DMS53 treated with DMSO at 0.1 percent for 48 hours (cell line): Measurements from ENCODE around the gene RAN.
A peak's percentile ranks its signal among the peaks of the same experiment; 100 is the strongest.
"Not testable (repeated sequence)": the region's sequence is repeated elsewhere in the genome, so short reads cannot be mapped to it uniquely, and the experiment has no call there.

Experiments
- DNase-seq: peaks from one replicate; lab custom pipeline; 2025; ENCODE audit not compliant: unreplicated experiment; lab: John Stamatoyannopoulos, UW

The RAN gene

GRCh38 chr12:130871286-130872178, at the start of gene RAN:
Gene RAN, plus strand, starts transcription at chr12:130872066. Its CDS starts 528 bp downstream, at chr12:130872594.
- DNase-seq: peak; percentile 82

DNA sequence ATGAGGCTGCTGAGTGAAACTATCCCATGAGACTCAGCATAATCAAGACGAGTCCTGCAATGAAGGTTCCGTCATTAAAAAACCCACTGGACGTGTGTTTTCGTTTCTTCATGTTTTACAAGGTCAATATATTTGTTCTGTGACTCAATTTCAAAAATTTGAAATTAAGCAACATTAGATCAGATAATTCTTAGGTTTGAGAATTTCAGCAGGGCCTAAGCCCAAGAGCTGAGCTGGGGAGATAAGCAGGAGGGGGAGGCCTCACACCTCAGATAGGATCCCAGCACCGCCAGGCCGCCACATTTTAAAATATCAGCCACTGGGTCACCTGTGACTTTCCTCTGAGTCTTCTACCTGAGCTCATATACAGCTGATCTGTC, 46.1 kb upstream of the RAN start:
- no peak for DNase-seq

- DNase-seq: no peak
Measured at GRCh38 chr12:130826151-130826801, 45.6 kb upstream of the RAN start.

DNA sequence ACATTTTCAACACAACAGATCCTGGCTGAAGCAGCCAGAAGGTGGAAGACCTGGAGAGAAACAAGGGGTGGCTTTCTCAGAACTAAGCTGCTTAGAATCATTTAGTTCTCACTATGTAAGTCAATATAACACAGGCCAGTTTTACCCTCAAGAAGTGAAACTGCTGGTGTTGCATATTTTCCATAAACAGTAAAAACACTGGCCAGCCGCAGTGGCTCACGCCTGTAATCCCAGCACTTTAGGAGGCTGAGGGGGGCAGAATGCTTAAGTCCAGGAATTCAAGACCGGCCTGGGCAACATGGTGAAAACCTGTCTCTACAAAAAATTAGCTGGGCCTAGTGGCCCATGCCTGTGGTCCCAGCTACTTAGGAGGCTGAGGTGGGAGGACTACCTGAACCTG, 44.4 kb upstream of the RAN start:
- DNase-seq: no peak

- no peak for DNase-seq
Measured at GRCh38 chr12:130828895-130829294, 43.0 kb upstream of the RAN start.

DNA sequence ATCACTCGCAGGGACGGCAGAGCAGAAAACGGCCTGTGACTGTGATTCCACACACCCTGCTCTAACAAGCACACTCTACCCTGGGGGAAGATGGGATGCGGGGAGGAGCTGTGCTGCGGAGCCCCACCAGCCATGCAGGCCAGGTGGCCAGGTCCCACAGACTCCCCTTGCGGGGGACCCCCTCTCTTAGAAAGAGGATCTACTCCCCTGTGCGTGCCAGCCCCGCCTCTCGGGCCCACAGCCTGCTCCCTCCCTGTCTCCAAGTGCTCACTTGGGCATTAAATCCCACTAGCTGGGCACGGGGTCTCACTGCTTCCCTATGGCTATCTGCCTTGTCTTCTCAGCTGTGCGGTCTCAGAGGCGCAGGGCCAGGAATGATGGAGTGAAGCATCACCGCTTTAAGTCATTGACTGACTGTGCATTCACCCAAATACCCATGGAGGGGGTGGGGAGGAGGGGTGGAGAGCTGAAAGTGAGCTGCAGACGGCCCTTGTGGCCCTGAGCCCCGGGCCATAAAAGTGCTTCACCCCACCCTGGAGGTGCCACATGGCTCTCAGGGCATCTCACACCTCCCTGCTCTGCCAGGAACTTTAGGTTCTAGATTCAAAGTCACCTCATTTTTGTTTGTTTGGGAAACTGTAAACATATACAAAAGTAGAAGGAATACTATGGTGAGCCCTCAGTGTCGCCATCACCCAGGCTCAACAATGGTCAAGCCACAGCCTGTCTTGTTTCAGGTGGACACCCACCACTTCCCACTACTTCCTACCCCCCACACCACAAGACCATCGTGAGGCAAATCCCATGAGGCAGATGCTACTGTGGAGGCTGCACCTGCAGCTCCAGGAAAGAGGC, 42.2 kb upstream of the RAN start:
- no peak for DNase-seq

DNA sequence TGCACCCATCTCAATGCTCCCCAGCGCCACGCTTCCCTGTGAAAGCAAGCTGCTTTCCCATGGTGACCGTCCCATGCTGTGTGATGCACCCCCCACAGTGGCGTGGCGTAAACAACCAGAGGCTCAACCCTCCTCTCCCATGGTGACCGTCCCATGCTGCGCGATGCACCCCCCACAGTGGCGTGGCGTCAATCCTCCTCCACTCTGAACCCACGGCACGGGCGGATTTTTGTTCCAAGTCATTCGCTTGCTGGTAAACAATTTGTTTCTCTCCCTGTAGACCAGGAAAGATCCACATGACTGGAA, 41.7 kb upstream of the RAN start:
- DNase-seq: no peak

GRCh38 chr12:130831246-130831645, 40.6 kb upstream of the RAN start:
- no peak for DNase-seq

DNA sequence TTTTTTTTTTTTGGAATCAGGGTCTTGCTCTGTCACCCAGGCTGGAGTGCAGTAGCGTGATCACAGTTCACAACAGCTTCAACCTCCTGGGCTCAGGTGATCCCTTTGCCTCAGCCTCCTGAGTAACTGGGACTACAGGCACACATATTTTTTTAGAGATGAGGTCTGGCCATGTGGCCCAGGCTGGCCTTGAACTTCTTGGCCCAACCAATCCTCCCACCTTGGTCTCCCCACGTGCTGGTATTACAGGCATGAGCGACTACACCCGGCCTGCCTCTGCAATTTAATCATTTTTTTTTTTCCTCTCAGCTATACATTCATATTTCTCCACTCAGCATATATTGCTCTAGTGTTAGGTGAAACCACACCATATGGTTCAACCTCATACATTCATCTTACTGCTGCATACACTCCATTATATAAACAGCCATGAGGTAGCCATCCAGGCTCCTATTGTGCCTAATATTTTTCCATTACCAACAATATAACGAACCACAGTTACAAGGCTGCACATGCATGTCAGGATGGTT, 39.9 kb upstream of the RAN start:
- DNase-seq: no peak

GRCh38 chr12:130832561-130833209, 39.2 kb upstream of the RAN start:
- DNase-seq: no peak

- no peak for DNase-seq
Measured at GRCh38 chr12:130835011-130835410, 36.9 kb upstream of the RAN start.

DNA sequence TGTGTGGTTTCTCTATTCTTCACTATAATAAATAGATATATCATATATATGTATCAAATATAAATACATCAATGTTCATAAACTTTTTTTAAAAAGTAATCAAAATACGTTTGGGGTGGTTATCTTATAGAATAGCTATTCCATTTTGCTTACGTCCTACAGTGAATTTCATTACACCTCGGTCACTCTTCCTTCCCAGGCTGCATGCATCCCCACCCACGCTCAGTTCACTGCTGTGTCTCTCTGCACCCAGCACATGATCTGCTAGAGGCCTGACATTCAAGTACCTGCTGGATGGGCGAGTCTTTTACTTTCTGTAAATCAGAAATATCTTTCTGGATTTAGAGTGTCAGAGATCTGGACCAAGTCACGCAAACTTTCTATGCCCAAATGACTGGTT, 36.4 kb upstream of the RAN start:
- no peak for DNase-seq

GRCh38 chr12:130838284-130838950, 33.4 kb upstream of the RAN start:
- peak; percentile 4 for DNase-seq

DNA sequence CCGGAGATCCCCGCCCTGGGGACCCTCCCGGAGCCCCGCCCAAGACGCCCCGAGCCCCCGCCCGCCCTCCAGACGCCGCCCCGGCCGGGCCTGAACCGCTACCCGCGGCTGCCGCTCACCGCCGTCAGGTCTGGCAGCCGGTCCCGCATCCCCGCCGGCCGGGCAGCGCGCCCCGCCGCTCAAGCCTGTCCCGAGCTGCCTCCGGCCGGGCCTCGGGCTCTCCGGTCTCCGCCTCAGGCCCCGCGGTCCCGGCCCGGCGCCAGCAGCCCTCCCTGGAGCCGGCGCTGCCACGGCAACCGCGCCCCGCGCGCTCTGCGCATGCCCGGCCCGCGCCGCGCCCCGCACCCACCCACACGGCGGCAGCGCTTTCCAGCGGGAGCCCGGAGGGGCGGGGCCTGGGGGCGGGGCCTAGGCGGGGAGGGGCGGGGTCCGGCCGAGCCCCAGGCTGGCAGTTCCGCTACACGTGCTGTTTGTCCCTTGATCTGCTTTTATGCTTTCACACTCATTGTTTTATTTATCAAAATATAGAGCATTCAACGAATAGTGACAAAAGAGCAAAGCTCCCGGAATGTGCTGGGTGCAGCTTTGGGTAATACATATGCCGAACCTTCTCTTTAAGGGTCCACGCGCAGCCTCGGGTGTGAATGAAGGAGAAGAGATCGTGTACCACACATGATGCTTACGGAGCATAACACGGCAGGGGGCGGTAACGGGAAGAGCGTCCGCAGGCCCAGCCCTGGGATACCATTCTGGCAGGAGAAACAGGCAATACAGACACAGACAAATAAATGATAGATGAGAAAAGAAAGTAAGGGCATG, 32.7 kb upstream of the RAN start, which contains the start of gene STX2:
TSS of gene STX2 (minus strand) at position 300 of the 819 bp plus-strand sequence. CDS start at position 149, 151 bp downstream.
- DNase-seq: peak; percentile 83

DNA sequence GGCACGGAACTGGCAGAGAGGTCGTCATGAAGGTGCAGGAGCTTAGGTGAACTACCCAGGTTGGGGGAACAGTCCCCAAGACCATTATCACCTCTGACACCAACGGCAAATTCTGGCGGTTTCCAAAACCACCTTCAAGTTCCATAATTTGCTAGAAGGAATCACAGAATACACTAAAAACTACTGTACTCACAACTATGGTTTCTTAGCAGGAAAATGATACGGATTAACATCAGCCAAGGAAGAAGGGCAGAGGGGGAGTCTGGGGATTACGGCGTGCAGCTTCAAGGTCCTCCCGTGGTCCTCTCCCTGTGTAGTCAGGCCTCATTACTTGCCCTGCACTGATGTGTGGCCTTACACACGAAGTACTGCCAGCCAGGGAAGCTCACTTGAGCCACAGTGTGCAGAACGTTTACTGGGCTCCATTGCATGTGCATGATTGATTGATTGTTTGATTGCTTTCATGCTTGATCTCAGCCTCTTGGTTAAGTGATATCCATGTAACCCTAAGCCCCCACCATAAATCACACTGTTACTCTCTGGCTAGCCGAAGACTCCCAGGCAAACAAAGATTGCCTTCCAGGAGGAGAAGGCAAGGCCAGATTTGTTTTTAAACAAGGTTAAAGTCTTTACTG, 32.0 kb upstream of the RAN start:
- DNase-seq: no peak

DNA sequence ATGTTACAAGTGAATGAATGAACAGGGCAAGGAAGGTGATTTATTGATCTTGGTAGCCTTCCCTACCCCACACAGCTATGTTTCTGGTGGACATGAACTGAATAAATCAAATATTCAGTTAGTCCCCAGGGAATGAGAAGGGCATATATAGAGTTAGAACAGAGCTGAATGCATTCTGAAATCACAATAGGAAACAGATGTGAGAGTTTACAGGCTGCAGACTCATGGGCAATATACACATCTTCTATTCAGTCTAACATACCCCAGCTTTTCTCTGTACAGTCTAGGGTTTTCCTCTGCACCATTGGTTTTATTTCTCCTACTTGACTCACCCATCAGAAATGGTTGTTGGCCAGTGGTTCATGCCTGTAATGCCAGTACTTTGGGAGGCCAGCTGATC, 25.5 kb upstream of the RAN start:
- DNase-seq: no peak

- DNase-seq: no peak
Measured at GRCh38 chr12:130847112-130847511, 24.8 kb upstream of the RAN start.

- DNase-seq: not testable (repeated sequence)
Measured at GRCh38 chr12:130848105-130848504, 23.8 kb upstream of the RAN start.

GRCh38 chr12:130848785-130849305, 23.0 kb upstream of the RAN start:
- DNase-seq: not testable (repeated sequence)
